Activated CD8-positive, alpha-beta T cell treated with anti-CD3 and anti-CD28 coated beads for 36 hours (primary cell): ENCODE data around the gene MED15. TPM values are rescaled to one million over a fixed set of nuclear protein-coding genes. Genes with fewer than 3 reads are reported as not detected.

Experiments
- ATAC-seq: fragments of 200-7000 bp; cut with Tn5 transposase; one replicate; pipeline ENCODE4 v1.10.0; 2021; ENCODE audit warnings: mild to moderate bottlenecking, moderate library complexity
- CTCF ChIA-PET: fragments of 350-600 bp; sonication (Branson Sonifier 250); formaldehyde crosslinking; loops from one replicate; lab custom pipeline; 2021; ENCODE audit warnings: antibody characterized with exemption; lab: Charles Lee
- POLR2A ChIA-PET: fragments of 350-600 bp; sonication (Branson Sonifier 250); formaldehyde crosslinking; loops from one replicate; lab custom pipeline; 2021; ENCODE audit warnings: antibody characterized with exemption; lab: Charles Lee
- DNase-seq: peaks from one replicate; pipeline ENCODE4 v3.0.0-alpha.2; 2020
- H3K27ac Mint-ChIP-seq: one replicate; pipeline ENCODE4 v1.8.0; 2021; ENCODE audit warnings: mild to moderate bottlenecking, mixed read lengths
- H3K27me3 Mint-ChIP-seq: one replicate; pipeline ENCODE4 v1.8.0; 2021; ENCODE audit warnings: mixed read lengths
- H3K36me3 Mint-ChIP-seq: one replicate; pipeline ENCODE4 v1.8.0; 2021; ENCODE audit warnings: low read depth, mixed read lengths
- H3K4me1 Mint-ChIP-seq: one replicate; pipeline ENCODE4 v1.8.0; 2021; ENCODE audit warnings: low read depth, mixed read lengths
- H3K4me3 Mint-ChIP-seq: one replicate; pipeline ENCODE4 v1.8.0; 2021; ENCODE audit warnings: mild to moderate bottlenecking, moderate library complexity, mixed read lengths
- H3K9me3 Mint-ChIP-seq: one replicate; pipeline ENCODE4 v1.8.0; 2021; ENCODE audit warnings: mixed read lengths
- CTCF ChIP-seq: fragments of 200-600 bp; IDR thresholded peaks from one replicate; pipeline ENCODE4 v1.8.0; 2022; ENCODE audit warnings: antibody characterized with exemption, mild to moderate bottlenecking
- intact Hi-C: fragments of 100-400 bp; cut with micrococcal nuclease; formaldehyde crosslinking; loops from one replicate; pipeline ENCODE4 v1.10.0; 2022
- total RNA-seq, 2 experiments: library from RNA; stranded (reverse); gene quantifications; one replicate each; pipeline ENCODE4 v1.2.3, GENCODE V29; 2021

Gene MED15
- total RNA-seq, 2 experiments from 2014 or later, result 110 to 118 TPM

- ChIA-PET POLR2A (interaction anchor here (0.6 kb wide), 1 partner anchor 13 kb away, joined by 4 read pairs; no protein-coding TSS in a partner anchor), CTCF (interaction anchor here (0.7 to 1.3 kb wide), 2 partner anchors 14 to 20 kb away, joined by 3 to 5 read pairs; no protein-coding TSS in a partner anchor)
- peaks cover 1% of the 10 kb centered on the region for H3K4me1 Mint-ChIP-seq
- no peaks in the 10 kb centered on the region for H3K9me3 Mint-ChIP-seq
- ATAC-seq (no peak), DNase-seq (no peak)
- H3K4me3 Mint-ChIP-seq, result no peak overlapping the region
- no peaks in the 10 kb centered on the region for H3K27me3 Mint-ChIP-seq
- H3K27ac Mint-ChIP-seq, result no peak overlapping the region
- intact Hi-C loops, result no loop called here
- H3K36me3 Mint-ChIP-seq, result peaks cover 6% of the 10 kb centered on the region
- TF ChIP-seq CTCF, result no peak
Measured at GRCh38 chr22:20585639-20586402, 78.4 kb downstream of the MED15 start.

GRCh38 chr22:20586403-20586745, 79.0 kb downstream of the MED15 start:
- ChIA-PET CTCF (interaction anchor here (0.7 to 1.3 kb wide), 2 partner anchors 15 to 21 kb away, joined by 3 to 5 read pairs; no protein-coding TSS in a partner anchor), POLR2A (no interaction called here)
- ATAC-seq (no peak), DNase-seq (no peak)
- Mint-ChIP-seq H3K4me3 (no peak overlapping the region), H3K27ac (no peak overlapping the region), H3K4me1 (no peaks in the 10 kb centered on the region), H3K27me3 (no peaks in the 10 kb centered on the region), H3K36me3 (peaks cover 6% of the 10 kb centered on the region), H3K9me3 (no peaks in the 10 kb centered on the region)
- TF ChIP-seq CTCF, result no peak
- intact Hi-C loops, result no loop called here

- H3K4me3 Mint-ChIP-seq, result no peak overlapping the region
- peaks cover 6% of the 10 kb centered on the region for H3K36me3 Mint-ChIP-seq
- POLR2A ChIA-PET, result no interaction called here
- H3K27me3 Mint-ChIP-seq, result no peaks in the 10 kb centered on the region
- H3K27ac Mint-ChIP-seq, result no peak overlapping the region
- no peak for TF ChIP-seq CTCF
- H3K4me1 Mint-ChIP-seq, result no peaks in the 10 kb centered on the region
- CTCF ChIA-PET, result interaction anchor here (1.5 kb wide), 1 partner anchor 16 kb away, joined by 5 read pairs; no protein-coding TSS in a partner anchor
- intact Hi-C loops, result no loop called here
- no peak for DNase-seq
- no peak for ATAC-seq
- no peaks in the 10 kb centered on the region for H3K9me3 Mint-ChIP-seq
Measured at GRCh38 chr22:20587206-20587958, 80.0 kb downstream of the MED15 start.

- CTCF ChIA-PET, result interaction anchor here (1.5 kb wide), 1 partner anchor 17 kb away, joined by 5 read pairs; no protein-coding TSS in a partner anchor
- H3K36me3 Mint-ChIP-seq, result peaks cover 4% of the 10 kb centered on the region
- no peak overlapping the region for H3K27ac Mint-ChIP-seq
- no peak overlapping the region for H3K4me3 Mint-ChIP-seq
- no peaks in the 10 kb centered on the region for H3K9me3 Mint-ChIP-seq
- TF ChIP-seq CTCF, result no peak
- POLR2A ChIA-PET, result interaction anchor here (0.6 kb wide), 1 partner anchor 86 kb away, joined by 3 read pairs; no protein-coding TSS in a partner anchor
- no peak for DNase-seq
- ATAC-seq, result peak; percentile 21
- no peaks in the 10 kb centered on the region for H3K4me1 Mint-ChIP-seq
- H3K27me3 Mint-ChIP-seq, result no peaks in the 10 kb centered on the region
- intact Hi-C loops, result no loop called here
Measured at GRCh38 chr22:20588092-20588842, 80.9 kb downstream of the MED15 start.
